Activated CD8-positive, alpha-beta memory T cell treated with anti-CD3 and anti-CD28 coated beads for 1 hour (primary cell): ENCODE results near the gene NRDC.
"Not testable (repeated sequence)": the region's sequence is repeated elsewhere in the genome, so short reads cannot be mapped to it uniquely, and the experiment has no call there.

Experiments used
- DNase-seq, 2 donors: peaks; one replicate each; pipeline ENCODE4 v3.0.0-alpha.2; 2020; ENCODE audit warnings: low read depth in 1 of 2; ENCODE audit errors: extremely low read depth in 1 of 2

NRDC gene

DNA sequence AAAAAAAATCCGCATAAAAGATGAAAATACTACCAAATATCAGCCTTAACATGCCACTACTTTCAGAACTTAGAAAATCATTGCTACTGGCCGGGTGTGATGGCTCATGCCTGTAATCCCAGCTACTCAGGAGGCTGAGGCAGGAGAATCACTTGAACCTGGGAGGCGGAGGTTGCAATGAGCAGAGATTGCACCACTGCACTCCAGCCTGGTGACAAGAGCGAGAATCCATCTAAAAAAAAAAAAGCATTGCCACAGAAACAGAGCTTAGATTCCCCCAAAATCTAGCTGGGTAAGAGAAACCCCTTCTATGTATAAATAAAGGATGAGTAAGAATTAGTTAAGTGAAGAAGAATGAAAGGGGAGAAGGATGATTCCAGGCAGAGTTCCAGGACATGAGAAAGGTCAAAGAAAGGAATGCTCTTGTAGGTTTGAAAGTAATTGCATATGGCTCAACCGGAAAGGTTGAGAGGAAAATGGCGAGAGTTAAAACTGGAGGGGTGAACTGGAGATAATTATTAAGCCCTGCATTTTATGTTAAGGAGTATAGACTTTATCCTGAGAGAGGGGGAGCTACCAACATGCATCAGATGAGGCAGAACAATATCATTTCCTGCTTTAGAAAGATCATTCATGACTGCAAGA lies 19.7 kb upstream of the NRDC start:
- DNase-seq: no peak

DNA sequence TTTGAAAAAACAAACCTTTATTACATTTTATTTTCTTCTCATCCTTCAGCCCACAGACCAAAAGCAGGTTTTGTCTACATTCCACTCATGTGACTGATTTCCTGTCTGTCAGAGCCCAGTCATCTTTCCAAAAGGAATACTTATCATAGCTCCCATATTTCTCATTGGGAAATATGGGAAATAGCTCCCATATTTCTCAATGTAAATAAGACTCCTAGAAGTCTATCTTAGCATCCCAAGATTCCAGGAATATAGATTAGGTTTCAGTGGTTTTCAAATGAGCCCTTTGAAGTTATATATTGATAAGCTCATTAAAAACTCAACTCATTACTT lies 19.1 kb upstream of the NRDC start:
- DNase-seq: no peak

DNA sequence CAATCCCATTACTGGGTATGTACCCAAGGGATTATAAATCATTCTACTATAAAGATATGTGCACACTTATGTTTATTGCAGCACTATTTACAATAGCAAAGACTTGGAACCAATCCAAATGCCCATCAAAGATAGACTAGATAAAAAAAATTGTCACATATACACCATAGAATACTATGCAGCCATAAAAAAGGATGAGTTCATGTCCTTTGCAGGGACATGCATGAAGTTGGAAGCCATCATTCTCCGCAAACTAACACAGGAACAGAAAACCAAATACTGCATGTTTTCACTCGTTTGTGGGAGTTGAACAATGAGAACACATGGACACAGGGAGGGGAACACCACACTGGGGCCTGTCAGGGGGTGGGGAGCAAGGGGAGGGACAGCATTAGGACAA lies 16.2 kb upstream of the NRDC start:
- not testable (repeated sequence) for DNase-seq

GRCh38 chr1:51878308-51878615 lies 265 bp downstream of the NRDC start:
- DNase-seq: no peak

DNA sequence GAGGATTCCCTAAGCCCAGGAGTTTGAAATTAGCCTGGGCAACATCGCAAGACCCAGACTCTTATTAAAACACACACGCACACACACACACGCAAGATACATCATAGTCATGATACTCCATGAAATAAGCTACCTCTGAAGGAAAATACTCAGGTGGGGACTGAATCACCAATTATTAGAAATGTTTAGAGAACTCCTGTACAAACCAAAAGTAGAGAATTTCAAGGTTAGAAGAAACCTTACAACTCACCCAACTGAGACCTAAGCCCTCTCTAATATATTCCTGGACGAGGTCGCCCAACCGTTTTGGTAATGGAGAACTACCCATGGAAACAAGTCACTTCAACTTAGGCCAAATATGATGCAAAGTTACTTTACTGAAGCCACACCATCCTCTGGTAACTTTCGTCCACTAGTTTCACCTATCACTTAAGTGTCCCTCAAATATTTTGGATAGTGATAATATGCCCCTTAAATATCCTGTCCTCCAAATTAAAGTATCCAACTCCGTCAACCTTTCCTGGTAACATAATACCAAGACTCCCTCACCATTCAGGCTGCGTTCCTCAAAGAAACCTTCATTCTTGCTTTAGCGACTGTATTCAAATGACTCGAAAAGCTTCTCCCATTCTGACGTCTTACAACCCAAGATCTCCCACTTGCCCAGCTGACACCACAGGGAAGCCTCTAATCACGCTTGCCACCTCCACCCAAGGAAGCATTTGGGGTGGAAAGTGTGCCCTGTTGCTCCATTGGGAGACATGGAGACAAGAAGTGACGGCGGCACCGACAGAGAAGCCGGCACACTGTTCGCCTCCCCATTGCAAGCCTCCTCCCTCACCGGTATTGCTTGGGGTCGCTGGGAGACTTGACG lies 856 bp downstream of the NRDC start:
- DNase-seq: no peak

GRCh38 chr1:51875836-51876235 lies 2.7 kb downstream of the NRDC start:
- no peak for DNase-seq

GRCh38 chr1:51875291-51875772 lies 3.2 kb downstream of the NRDC start:
- DNase-seq: no peak

DNA sequence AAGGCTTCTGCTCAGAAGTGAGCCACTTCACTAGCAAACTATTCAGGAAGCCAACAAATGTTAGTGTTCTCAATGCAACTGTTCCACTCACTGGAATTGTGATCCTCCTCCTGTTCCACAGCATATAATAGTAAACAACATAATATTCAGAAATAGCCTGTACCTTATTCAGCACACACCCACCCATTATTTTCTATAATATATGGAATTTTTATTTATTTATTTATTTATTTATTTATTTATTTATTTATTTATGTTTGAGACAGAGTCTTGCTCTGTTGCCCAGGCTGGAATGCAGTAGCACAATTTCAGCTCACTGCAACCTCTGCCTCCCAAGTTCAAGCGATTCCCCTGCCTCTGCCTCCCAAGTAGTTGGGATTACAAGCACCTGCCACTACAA lies 5.3 kb downstream of the NRDC start:
- DNase-seq: not testable (repeated sequence)

- no peak for DNase-seq
Observed at GRCh38 chr1:51871351-51871975, 7.1 kb downstream of the NRDC start.

DNA sequence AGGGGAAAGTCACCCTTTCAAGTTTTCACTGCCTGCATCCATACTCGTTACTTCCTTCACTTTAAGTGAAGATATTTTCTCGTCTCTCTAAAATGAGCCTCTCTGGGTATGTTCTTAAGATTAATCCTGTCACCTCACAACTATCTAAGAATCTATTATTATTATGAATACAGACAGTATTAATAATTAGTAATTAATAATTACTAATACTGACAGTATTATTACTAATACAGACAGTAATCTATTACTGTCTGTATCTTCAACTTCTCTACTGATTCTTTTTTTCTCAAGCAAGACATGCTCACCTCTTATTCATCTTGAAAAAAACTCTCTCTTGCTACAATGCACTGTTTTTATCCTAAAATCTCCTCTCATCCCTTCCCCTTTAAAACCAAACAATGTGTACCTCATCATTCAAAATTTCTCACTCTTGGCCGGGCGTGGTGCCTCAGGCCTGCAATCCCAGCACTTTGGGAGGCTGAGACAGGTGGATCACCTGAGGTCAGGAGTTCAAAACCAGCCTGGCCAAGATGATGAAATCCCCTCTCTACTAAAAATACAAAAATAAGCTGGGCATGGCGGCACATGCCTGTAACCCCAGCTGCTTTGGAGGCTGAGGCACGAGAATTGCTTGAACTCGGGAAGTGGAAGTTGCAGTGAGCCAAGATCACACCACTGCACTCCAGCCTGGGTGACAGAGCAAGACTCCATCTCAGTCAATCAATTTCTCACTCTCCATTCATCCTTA lies 7.8 kb downstream of the NRDC start:
- no peak for DNase-seq

- no peak for DNase-seq
Observed at GRCh38 chr1:51867479-51868232, 10.9 kb downstream of the NRDC start.

DNA sequence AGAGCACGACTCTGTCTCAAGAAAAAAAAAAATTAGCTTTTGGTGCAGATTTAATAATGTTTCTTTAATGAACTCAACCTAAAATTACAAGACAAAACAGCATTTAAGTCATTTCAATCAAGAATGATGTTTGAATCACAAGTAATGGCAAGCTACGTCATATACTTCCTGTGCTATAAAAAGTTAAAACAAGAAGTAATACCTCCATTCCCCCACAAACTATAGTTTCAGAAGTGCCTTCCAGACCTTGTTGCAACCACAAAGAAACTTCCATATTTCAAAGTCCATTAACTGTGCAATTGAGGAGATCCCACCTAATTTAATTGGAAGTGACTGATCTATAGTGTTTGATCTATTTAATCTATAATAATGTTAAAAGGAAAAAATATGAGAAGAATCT lies 15.1 kb downstream of the NRDC start:
- DNase-seq: no peak

DNA sequence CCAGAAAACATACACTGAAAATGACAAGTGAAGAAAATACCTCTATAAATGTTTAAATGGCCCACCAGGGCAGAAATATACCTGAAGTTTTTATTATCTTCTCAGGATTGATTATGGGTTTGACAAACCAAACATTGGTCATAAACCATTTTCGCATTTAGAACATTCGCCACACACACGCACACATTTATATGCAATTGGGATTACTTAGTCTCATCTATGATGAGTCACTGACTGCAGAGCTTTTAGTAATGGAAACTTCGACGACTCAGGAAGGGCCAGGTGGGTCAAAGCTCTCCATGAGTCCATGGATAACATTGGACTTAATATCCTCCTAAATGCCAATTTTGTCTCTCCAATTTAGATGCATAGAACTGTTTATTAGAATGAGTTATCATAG lies 16.9 kb downstream of the NRDC start:
- DNase-seq: no peak

DNA sequence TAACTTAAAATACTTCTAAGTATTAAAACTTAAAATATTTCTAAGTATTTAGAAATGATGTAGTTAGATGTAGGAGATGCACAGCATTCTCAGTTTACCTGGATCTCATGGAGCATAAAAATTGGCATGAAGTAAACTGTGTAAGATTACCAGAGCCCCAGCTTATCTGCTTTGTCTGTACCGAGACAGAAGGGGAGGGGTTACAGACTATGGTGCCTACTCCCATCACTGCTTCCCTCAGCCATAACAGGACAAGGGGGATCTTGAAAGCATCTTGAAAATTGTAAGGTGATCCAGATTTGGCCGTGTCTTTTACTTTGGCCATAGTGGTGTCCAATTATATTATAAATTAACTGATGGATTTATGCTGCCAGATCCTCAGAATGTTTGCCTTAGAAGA lies 18.8 kb downstream of the NRDC start:
- no peak for DNase-seq

DNA sequence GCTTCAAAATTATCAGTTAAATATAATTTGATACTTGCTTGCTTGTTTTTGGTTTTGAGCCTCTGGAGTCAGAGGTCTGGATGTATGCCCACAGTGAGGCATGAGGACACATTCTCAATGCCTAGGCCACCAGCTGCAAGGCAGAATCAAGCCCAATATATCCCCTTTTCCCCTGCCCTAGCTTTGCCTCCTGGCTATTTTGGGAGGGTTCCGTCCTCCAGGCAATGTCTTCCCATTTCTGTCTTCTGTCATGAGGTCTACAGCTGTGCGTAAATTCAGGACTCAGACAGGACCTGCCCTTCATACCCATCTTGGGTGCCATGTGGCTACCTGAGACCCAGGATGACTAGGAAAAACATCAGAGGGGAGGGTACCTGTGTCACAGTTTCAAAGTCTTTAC lies 19.2 kb downstream of the NRDC start:
- DNase-seq: no peak

GRCh38 chr1:51858892-51859291 lies 19.6 kb downstream of the NRDC start:
- DNase-seq: no peak

DNA sequence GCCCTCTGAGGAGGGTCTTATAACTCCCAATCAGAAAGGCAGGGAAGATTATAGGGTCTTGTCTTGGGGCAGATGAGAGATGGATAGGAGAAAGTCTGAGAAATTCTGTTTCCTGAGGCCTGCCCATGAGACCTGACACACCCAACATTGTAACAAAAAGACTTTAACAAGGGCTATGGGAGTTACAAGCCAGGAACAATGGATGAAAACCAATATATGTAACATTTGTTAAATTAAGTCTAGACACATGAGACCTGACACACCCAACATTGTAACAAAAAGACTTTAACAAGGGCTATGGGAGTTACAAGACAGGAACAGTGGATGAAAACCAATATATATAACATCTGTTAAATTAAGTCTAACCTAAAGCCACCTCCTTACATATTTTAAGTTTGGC lies 21.8 kb downstream of the NRDC start:
- DNase-seq: no peak

- DNase-seq: no peak
Observed at GRCh38 chr1:51855624-51856023, 22.9 kb downstream of the NRDC start.

- no peak for DNase-seq
Observed at GRCh38 chr1:51853360-51853759, 25.2 kb downstream of the NRDC start.

DNA sequence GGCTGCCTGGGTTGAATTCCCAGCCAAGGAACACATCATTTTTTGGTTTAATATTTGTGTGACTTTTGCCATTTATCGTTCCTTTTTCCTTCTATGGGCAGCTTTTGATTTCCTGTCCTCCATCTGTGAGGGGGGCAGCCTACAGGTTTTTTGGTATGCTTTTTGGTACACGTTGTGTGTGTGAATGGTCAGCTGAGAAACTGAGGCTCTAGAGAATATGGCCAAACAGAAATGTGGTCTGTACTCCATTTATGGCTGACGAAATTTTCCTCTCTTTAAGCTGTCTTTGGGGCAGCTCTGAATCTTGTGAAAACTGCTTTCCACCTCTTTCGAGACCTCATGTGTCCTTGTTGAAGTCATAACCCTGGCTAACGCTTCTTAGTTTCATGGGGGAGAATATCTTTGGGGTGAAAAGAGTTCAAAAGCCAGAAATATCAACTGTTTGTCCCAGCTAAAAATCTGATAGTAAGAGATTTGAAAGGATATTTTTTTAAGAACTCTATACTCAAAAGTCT lies 26.6 kb downstream of the NRDC start:
- DNase-seq: no peak
